Measurements from ENCODE around the gene SMCO2. TPM values are rescaled to one million over a fixed set of nuclear protein-coding genes. Genes with fewer than 3 reads are reported as not detected.

The SMCO2 gene
- total RNA-seq = 0.46 TPM

GRCh38 chr12:27446436-27446835, at the start of gene SMCO2:
TSS of gene SMCO2 (plus strand) at chr12:27446736. CDS start at chr12:27470632, 23,896 bp downstream.

GRCh38 chr12:27523642-27524493, 77.3 kb downstream of the SMCO2 start, which contains the start of gene PPFIBP1:
TSS of gene PPFIBP1 (plus strand) at chr12:27524206. CDS start at chr12:27633397, 109,191 bp downstream.

Other genes starting within 250 kb of the SMCO2 start
- gene STK38L, start 202.4 kb upstream of the SMCO2 start, total RNA-seq = 30.9 TPM
- gene BMAL2, start 113.9 kb upstream of the SMCO2 start, total RNA-seq = 54.4 TPM
- gene PPFIBP1, start 77.5 kb downstream of the SMCO2 start, total RNA-seq = 72.4 TPM
- gene REP15, start 249.7 kb downstream of the SMCO2 start, total RNA-seq = 1.6 TPM